PC-3 (cell line): ENCODE data around the gene HLCS. TPM values are rescaled to one million over a fixed set of nuclear protein-coding genes. Genes with fewer than 3 reads are reported as not detected.
A peak's percentile ranks its signal among the peaks of the same experiment; 100 is the strongest.

Experiments
- ATAC-seq: fragments of 200-7000 bp; cut with Tn5 transposase; 2 replicates; pipeline ENCODE4 v1.9.1; 2020; ENCODE audit warnings: mild to moderate bottlenecking, moderate library complexity
- BruUV-seq: library from RNA; stranded (reverse); fragments of 400-500 nt; replicated peaks from 2 replicates; lab custom pipeline; 2021; lab: Mats Ljungman, UMichigan
- CTCF ChIA-PET: fragments of 300-600 bp; sonication (Branson Sonifier 250); formaldehyde crosslinking; loops from one replicate; lab custom pipeline; 2022; ENCODE audit warnings: antibody characterized with exemption; lab: Charles Lee
- POLR2A ChIA-PET: fragments of 300-600 bp; sonication (Branson Sonifier 250); formaldehyde crosslinking; loops from one replicate; lab custom pipeline; 2022; ENCODE audit warnings: antibody characterized with exemption; ENCODE audit not compliant: unreplicated experiment; lab: Charles Lee
- DNase-seq: peaks from one replicate; pipeline ENCODE4 v3.0.0-alpha.2; 2015
- H2AFZ ChIP-seq: fragments of 300-600 bp; sonication (generic); 2 replicates; pipeline ENCODE4 v1.6.0; 2016; ENCODE audit warnings: antibody characterized with exemption, low read length
- H3F3A ChIP-seq: fragments of 300-600 bp; sonication (generic); one replicate; pipeline ENCODE4 v1.6.0; 2017; ENCODE audit warnings: antibody characterized with exemption, low read length, control low read depth, mild to moderate bottlenecking; ENCODE audit not compliant: unreplicated experiment
- H3K27ac ChIP-seq: fragments of 300-600 bp; sonication (generic); 2 replicates; pipeline ENCODE4 v1.5.1; 2016; ENCODE audit warnings: mild to moderate bottlenecking, low read length
- H3K27me3 ChIP-seq: fragments of 300-600 bp; sonication (generic); 2 replicates; pipeline ENCODE4 v1.6.1; 2016; ENCODE audit warnings: low read length, mixed read lengths
- H3K36me3 ChIP-seq: fragments of 300-600 bp; sonication (generic); 2 replicates; pipeline ENCODE4 v1.6.1; 2016; ENCODE audit warnings: low read depth, mixed run types, low read length, mixed read lengths
- H3K4me1 ChIP-seq: fragments of 300-600 bp; sonication (generic); 2 replicates; pipeline ENCODE4 v1.5.1; 2016; ENCODE audit warnings: low read length; ENCODE audit not compliant: insufficient read depth
- H3K4me2 ChIP-seq: fragments of 300-600 bp; sonication (generic); 2 replicates; pipeline ENCODE4 v1.6.0; 2016; ENCODE audit warnings: low read length
- H3K4me3 ChIP-seq: fragments of 300-600 bp; sonication (generic); 2 replicates; pipeline ENCODE4 v1.5.1; 2016; ENCODE audit warnings: mild to moderate bottlenecking, low read length, mixed read lengths
- H3K79me2 ChIP-seq: fragments of 300-600 bp; sonication (generic); 2 replicates; pipeline ENCODE4 v1.6.1; 2017; ENCODE audit warnings: low read length, mixed read lengths
- H3K9ac ChIP-seq: fragments of 300-600 bp; sonication (generic); 2 replicates; pipeline ENCODE4 v1.6.0; 2016; ENCODE audit warnings: mild to moderate bottlenecking, low read length
- H3K9me2 ChIP-seq: fragments of 300-600 bp; sonication (generic); replicated peaks from 2 replicates; pipeline ENCODE4 v1.6.1; 2016; ENCODE audit warnings: mixed run types, low read length, mixed read lengths
- H3K9me3 ChIP-seq: fragments of 300-600 bp; sonication (generic); 2 replicates; pipeline ENCODE4 v1.6.1; 2016; ENCODE audit warnings: low read length, mixed read lengths
- H4K20me1 ChIP-seq: fragments of 300-600 bp; sonication (generic); 2 replicates; pipeline ENCODE4 v1.6.1; 2016; ENCODE audit warnings: low read length, mixed read lengths
- EZH2 ChIP-seq: fragments of 300-600 bp; sonication (generic); IDR thresholded peaks from one replicate; pipeline ENCODE4 v1.6.1; 2017; ENCODE audit warnings: antibody characterized with exemption, mild to moderate bottlenecking, low read length; ENCODE audit not compliant: unreplicated experiment
- EZH2phosphoT487 ChIP-seq: fragments of 300-600 bp; sonication (generic); IDR thresholded peaks from 2 replicates; pipeline ENCODE4 v1.6.1; 2018; ENCODE audit warnings: mild to moderate bottlenecking, antibody characterized with exemption, low read length, borderline replicate concordance
- intact Hi-C: fragments of 100-400 bp; cut with micrococcal nuclease; formaldehyde crosslinking; loops from 2 replicates; pipeline ENCODE4 v1.9.0; 2023
- total RNA-seq: library from RNA; depleted of rRNA; stranded (reverse); fragments of >200 nt; gene quantifications from 2 replicates; pipeline ENCODE4 v1.2.3, GENCODE V29; 2014
- TF ChIP-seq, protein P1 (sequence below): fragments of 300-600 bp; sonication (generic); conservative IDR thresholded peaks from 2 replicates; pipeline ENCODE4 v1.5.1; 2017; ENCODE audit warnings: antibody characterized with exemption, low read depth, mild to moderate bottlenecking, low read length

Gene HLCS
- total RNA-seq, 1 experiment from 2014 or later = 44.1 TPM

- no peaks in the 10 kb centered on the region for H3F3A ChIP-seq
- H3K4me1 ChIP-seq = peaks cover 34% of the 10 kb centered on the region
- intact Hi-C loops = no loop called here
- CTCF ChIA-PET = interaction anchor here (0.5 to 0.7 kb wide), 2 partner anchors 112 to 310 kb away, joined by 4 to 5 read pairs; no protein-coding TSS in a partner anchor
- no peak overlapping the region for H3K9ac ChIP-seq
- no peaks in the 10 kb centered on the region for H3K9me3 ChIP-seq
- no peaks in the 10 kb centered on the region for H3K27me3 ChIP-seq
- H3K79me2 ChIP-seq = no peaks in the 10 kb centered on the region
- no peaks in the 10 kb centered on the region for H3K36me3 ChIP-seq
- DNase-seq (peak; percentile 66), ATAC-seq (peak; percentile 47)
- no peaks in the 10 kb centered on the region for H3K9me2 ChIP-seq
- POLR2A ChIA-PET = interaction anchor here (0.6 kb wide), 1 partner anchor 93 kb away, joined by 3 read pairs; no protein-coding TSS in a partner anchor
- BruUV-seq = no TSS peak
- no peak overlapping the region for H2AFZ ChIP-seq
- no peaks in the 10 kb centered on the region for H4K20me1 ChIP-seq
- TF ChIP-seq EZH2phosphoT487 = no peak
- TF ChIP-seq, protein P1, sequence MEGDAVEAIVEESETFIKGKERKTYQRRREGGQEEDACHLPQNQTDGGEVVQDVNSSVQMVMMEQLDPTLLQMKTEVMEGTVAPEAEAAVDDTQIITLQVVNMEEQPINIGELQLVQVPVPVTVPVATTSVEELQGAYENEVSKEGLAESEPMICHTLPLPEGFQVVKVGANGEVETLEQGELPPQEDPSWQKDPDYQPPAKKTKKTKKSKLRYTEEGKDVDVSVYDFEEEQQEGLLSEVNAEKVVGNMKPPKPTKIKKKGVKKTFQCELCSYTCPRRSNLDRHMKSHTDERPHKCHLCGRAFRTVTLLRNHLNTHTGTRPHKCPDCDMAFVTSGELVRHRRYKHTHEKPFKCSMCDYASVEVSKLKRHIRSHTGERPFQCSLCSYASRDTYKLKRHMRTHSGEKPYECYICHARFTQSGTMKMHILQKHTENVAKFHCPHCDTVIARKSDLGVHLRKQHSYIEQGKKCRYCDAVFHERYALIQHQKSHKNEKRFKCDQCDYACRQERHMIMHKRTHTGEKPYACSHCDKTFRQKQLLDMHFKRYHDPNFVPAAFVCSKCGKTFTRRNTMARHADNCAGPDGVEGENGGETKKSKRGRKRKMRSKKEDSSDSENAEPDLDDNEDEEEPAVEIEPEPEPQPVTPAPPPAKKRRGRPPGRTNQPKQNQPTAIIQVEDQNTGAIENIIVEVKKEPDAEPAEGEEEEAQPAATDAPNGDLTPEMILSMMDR = no peak
- no peak for TF ChIP-seq EZH2
- H3K27ac ChIP-seq = peak overlapping the region; percentile 39
- H3K4me2 ChIP-seq = no peak overlapping the region
- H3K4me3 ChIP-seq = no peak overlapping the region
Measured at GRCh38 chr21:36780861-36781260, 185.6 kb downstream of the HLCS start.

- no TSS peak for BruUV-seq
Measured at GRCh38 chr21:36776981-36777617, 189.4 kb downstream of the HLCS start.

More at GRCh38 chr21:36776981-36777617, 189.4 kb downstream of the HLCS start:
- H3K27me3 ChIP-seq = no peaks in the 10 kb centered on the region
- intact Hi-C loops = no loop called here
- no peak overlapping the region for H3K9ac ChIP-seq
- H3K79me2 ChIP-seq = no peaks in the 10 kb centered on the region
- DNase-seq = no peak
- TF ChIP-seq, protein P1 = no peak
- TF ChIP-seq EZH2 (no peak), EZH2phosphoT487 (no peak)
- no peaks in the 10 kb centered on the region for H3K36me3 ChIP-seq
- H3K4me2 ChIP-seq = no peak overlapping the region
- H4K20me1 ChIP-seq = no peaks in the 10 kb centered on the region
- H3F3A ChIP-seq = no peaks in the 10 kb centered on the region
- no peaks in the 10 kb centered on the region for H3K9me3 ChIP-seq
- H3K9me2 ChIP-seq = no peaks in the 10 kb centered on the region
- H3K4me1 ChIP-seq = peaks cover 26% of the 10 kb centered on the region
- H3K27ac ChIP-seq = no peak overlapping the region
- ChIA-PET POLR2A (no interaction called here), CTCF (no interaction called here)
- ATAC-seq = no peak
- H3K4me3 ChIP-seq = no peak overlapping the region
- H2AFZ ChIP-seq = no peak overlapping the region
